ENCODE results near the gene ADPRS.

ADPRS gene

DNA sequence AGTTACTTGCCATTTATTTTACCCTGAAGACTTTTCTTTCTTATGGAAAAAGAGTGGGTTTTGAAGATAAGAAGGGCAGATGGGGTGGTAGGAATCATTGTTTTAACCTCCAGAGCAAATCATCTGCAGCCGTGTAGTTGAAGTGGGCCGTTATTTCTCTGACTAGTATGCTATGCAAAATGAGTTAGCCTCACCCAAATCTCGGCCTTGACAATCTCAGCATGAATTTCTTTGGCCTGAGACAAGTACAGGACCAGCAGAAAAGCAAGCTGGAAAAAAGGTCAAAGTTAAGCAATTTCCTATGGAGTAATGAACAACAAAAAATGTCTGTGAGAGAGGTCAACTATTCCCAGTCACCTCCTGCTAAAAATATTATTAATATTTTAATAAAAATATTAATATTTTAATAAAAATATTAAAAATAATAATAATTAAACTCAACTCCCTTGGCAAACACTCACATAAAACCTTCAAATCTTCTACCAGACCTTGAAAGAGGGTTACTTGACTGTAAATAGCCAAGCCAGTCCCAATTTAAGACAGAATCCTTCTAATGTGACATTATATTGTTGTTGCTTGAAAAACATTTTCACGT lies 11.6 kb upstream of the ADPRS start:
- Histone ChIP-seq H3K9ac (no peak overlapping the region), H3K27me3 (ENCODE audit: control insufficient read depth, insufficient read depth, low read length) (no peaks in the 10 kb centered on the region), H3K79me2 (no peaks in the 10 kb centered on the region), H3K4me2 (ENCODE audit: low read length) (no peak overlapping the region), H3K27ac (no peak overlapping the region), H2AFZ (no peak overlapping the region), H3K9me3 (ENCODE audit: control insufficient read depth, low read length) (no peaks in the 10 kb centered on the region), H3K36me3 (ENCODE audit: control insufficient read depth, insufficient read depth, low read length) (no peaks in the 10 kb centered on the region), H3K4me3 (ENCODE audit: low read depth, low read length) (no peak overlapping the region), H3K4me1 (no peaks in the 10 kb centered on the region)
- TF ChIP-seq, protein P1, sequence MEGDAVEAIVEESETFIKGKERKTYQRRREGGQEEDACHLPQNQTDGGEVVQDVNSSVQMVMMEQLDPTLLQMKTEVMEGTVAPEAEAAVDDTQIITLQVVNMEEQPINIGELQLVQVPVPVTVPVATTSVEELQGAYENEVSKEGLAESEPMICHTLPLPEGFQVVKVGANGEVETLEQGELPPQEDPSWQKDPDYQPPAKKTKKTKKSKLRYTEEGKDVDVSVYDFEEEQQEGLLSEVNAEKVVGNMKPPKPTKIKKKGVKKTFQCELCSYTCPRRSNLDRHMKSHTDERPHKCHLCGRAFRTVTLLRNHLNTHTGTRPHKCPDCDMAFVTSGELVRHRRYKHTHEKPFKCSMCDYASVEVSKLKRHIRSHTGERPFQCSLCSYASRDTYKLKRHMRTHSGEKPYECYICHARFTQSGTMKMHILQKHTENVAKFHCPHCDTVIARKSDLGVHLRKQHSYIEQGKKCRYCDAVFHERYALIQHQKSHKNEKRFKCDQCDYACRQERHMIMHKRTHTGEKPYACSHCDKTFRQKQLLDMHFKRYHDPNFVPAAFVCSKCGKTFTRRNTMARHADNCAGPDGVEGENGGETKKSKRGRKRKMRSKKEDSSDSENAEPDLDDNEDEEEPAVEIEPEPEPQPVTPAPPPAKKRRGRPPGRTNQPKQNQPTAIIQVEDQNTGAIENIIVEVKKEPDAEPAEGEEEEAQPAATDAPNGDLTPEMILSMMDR (IDR thresholded peaks at IDR 0.05): no peak

DNA sequence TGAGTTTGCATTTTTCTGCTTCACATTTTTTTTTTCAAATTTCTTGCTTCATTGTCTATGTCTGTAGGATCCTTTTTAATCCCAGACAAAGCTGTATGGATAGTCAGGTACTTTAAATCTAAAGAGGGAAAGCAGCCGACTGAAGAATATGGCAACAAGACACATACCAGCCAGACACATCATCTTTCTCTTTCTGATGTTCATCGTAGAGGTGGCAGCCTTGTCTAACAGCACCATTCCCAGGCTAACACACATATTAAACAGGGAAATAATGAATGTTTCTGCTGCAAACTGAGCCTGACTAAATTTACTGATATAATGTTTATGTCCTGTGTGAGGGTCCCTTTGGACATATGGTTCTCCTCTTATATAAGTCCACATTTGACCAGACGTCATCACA lies 8.5 kb upstream of the ADPRS start:
- Histone ChIP-seq H3K4me3 (ENCODE audit: low read depth, low read length) (no peak overlapping the region), H2AFZ (no peak overlapping the region), H3K4me1 (no peaks in the 10 kb centered on the region), H3K79me2 (no peaks in the 10 kb centered on the region), H3K4me2 (ENCODE audit: low read length) (no peak overlapping the region), H3K36me3 (ENCODE audit: control insufficient read depth, insufficient read depth, low read length) (no peaks in the 10 kb centered on the region), H3K27me3 (ENCODE audit: control insufficient read depth, insufficient read depth, low read length) (no peaks in the 10 kb centered on the region), H3K27ac (no peak overlapping the region), H3K9me3 (ENCODE audit: control insufficient read depth, low read length) (no peaks in the 10 kb centered on the region), H3K9ac (no peak overlapping the region)
- TF ChIP-seq, protein P1 (IDR thresholded peaks at IDR 0.05): no peak

DNA sequence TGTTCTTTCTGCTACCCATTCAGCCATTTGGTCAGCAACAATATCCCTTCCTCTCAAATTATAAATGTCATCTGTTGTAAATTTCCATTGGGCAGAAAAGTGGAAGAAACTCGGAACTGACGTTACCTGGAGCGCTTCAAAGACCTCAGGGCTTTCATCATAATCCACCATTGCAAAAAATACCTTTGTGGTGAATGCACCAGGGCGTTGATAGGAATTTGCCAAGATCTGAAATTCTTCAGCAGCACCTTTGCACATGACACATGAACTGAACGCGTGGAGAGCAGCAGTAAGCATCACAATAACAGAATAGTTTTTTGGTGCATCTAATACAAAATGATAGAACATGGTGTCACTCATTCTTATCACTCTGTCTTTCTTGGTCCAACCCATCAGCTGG lies 7.9 kb upstream of the ADPRS start:
- no peaks in the 10 kb centered on the region for H3K9me3 ChIP-seq (ENCODE audit: control insufficient read depth, low read length)
- TF ChIP-seq, protein P1 (IDR thresholded peaks at IDR 0.05): no peak
- no peak overlapping the region for H3K4me3 ChIP-seq (ENCODE audit: low read depth, low read length)
- no peaks in the 10 kb centered on the region for H3K79me2 ChIP-seq
- H3K4me1 ChIP-seq: no peaks in the 10 kb centered on the region
- H2AFZ ChIP-seq: no peak overlapping the region
- H3K27me3 ChIP-seq (ENCODE audit: control insufficient read depth, insufficient read depth, low read length): no peaks in the 10 kb centered on the region
- no peak overlapping the region for H3K4me2 ChIP-seq (ENCODE audit: low read length)
- no peaks in the 10 kb centered on the region for H3K36me3 ChIP-seq (ENCODE audit: control insufficient read depth, insufficient read depth, low read length)
- H3K9ac ChIP-seq: no peak overlapping the region
- H3K27ac ChIP-seq: no peak overlapping the region

DNA sequence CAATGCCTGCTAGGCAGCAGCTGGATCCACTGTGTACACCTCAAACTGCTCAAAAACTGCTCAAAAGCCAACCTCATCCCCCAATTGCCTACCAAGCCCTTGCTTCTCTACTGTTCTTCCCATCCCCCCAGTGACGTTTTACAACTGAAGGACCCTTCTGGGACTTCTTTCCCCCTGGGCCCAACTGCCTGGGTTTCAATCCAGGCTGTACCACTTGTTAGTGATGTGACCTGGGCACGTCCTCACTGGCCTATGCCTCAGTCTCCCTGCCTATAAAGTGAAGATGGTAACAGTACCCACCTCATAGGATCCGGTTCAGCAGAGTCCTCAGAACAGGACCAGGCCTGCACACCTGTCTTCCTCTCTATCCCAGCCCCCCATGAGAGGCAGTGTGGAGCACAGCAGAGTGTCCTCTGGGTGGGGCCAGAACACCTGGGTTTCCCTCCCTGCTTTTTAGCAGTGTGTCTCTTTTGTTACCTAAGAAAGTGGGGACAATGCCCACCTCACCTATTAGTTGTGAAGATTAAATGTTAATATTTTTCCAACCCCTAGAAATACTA lies 6.7 kb upstream of the ADPRS start:
- no peaks in the 10 kb centered on the region for H3K9me3 ChIP-seq (ENCODE audit: control insufficient read depth, low read length)
- H3K36me3 ChIP-seq (ENCODE audit: control insufficient read depth, insufficient read depth, low read length): no peaks in the 10 kb centered on the region
- no peak overlapping the region for H3K4me3 ChIP-seq (ENCODE audit: low read depth, low read length)
- no peak overlapping the region for H3K27ac ChIP-seq
- no peak overlapping the region for H3K9ac ChIP-seq
- no peaks in the 10 kb centered on the region for H3K79me2 ChIP-seq
- TF ChIP-seq, protein P1 (IDR thresholded peaks at IDR 0.05): no peak
- H3K4me1 ChIP-seq: no peaks in the 10 kb centered on the region
- H3K27me3 ChIP-seq (ENCODE audit: control insufficient read depth, insufficient read depth, low read length): no peaks in the 10 kb centered on the region
- no peak overlapping the region for H2AFZ ChIP-seq
- H3K4me2 ChIP-seq (ENCODE audit: low read length): no peak overlapping the region

DNA sequence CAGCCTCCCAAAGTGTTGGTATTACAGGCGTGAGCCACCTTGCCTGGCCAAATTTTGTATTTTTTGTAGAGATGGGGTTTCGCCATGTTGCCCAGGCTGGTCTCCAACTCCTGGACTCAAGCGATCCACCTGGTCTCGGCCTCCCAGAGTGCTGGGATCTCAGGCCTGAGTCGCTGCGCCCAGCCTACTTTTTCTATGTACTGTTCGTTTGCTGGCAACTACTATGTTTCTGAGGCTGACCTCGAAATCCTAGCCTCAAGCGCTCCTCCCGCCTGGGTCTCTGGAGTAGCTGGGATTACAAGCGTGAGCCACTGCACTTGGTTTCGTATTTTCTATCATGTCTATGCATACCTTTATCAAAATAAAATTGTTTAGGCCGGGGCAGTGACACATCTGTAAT lies 5.5 kb upstream of the ADPRS start:
- TF ChIP-seq, protein P1 (IDR thresholded peaks at IDR 0.05): no peak
- Histone ChIP-seq H3K4me1 (no peaks in the 10 kb centered on the region), H3K27me3 (ENCODE audit: control insufficient read depth, insufficient read depth, low read length) (no peaks in the 10 kb centered on the region), H3K36me3 (ENCODE audit: control insufficient read depth, insufficient read depth, low read length) (no peaks in the 10 kb centered on the region), H3K4me3 (ENCODE audit: low read depth, low read length) (no peak overlapping the region), H2AFZ (no peak overlapping the region), H3K79me2 (no peaks in the 10 kb centered on the region), H3K9me3 (ENCODE audit: control insufficient read depth, low read length) (no peaks in the 10 kb centered on the region), H3K27ac (no peak overlapping the region), H3K9ac (no peak overlapping the region), H3K4me2 (ENCODE audit: low read length) (no peak overlapping the region)
